Epithelial cell of esophagus (primary cell): ENCODE results near the gene VEGFA.

ENCODE experiments used
- DNase-seq: peaks from one replicate; pipeline ENCODE4 v3.0.0; 2010; ENCODE audit warnings: low read depth
- H3K4me3 ChIP-seq: 2 replicates; pipeline ENCODE4 v1.5.1; 2011; ENCODE audit warnings: mild to moderate bottlenecking, low read length, control low read depth
- TF ChIP-seq, protein P1 (sequence below): IDR thresholded peaks from 2 replicates; pipeline ENCODE4 v1.5.1; 2011; ENCODE audit warnings: low read depth, mild to moderate bottlenecking, low read length, control low read depth, inconsistent platforms; ENCODE audit not compliant: insufficient read depth; ENCODE audit errors: missing control alignments

Gene VEGFA

DNA sequence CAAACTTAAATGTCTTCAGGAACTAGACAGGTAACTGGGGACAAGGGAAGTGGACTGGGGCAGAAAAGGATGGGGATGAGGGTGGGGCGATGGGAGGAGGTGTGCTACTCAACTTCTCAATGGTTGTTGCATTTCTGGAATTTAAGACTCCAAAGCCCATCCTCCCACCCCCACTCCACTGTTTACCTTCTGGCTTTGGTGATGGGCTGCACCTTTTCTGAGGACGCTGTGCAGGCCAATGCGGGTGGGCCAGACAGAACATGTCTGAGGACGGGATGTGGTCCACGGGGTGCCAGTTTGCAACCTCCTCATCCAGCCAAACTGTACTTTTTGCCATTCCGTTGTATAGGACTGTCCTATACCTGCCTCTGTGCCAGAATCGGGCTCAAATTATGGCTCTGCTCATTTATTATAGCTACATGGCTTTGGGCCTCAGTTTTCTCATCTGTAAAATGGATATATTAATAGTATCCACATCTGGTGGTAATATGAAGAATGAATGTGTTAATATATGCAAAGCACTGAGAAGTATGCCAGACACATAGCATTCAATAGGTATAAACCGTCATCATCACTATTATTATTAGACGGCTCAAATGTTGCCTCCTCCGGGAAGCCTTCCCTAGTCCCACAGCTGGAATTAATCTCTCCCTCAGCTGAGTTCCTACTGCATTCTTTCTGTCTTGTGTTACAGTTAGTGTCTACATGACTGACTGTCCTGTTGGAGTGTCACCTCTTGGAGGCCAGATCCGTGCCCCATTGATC lies 31.0 kb upstream of the VEGFA start:
- TF ChIP-seq, protein P1, sequence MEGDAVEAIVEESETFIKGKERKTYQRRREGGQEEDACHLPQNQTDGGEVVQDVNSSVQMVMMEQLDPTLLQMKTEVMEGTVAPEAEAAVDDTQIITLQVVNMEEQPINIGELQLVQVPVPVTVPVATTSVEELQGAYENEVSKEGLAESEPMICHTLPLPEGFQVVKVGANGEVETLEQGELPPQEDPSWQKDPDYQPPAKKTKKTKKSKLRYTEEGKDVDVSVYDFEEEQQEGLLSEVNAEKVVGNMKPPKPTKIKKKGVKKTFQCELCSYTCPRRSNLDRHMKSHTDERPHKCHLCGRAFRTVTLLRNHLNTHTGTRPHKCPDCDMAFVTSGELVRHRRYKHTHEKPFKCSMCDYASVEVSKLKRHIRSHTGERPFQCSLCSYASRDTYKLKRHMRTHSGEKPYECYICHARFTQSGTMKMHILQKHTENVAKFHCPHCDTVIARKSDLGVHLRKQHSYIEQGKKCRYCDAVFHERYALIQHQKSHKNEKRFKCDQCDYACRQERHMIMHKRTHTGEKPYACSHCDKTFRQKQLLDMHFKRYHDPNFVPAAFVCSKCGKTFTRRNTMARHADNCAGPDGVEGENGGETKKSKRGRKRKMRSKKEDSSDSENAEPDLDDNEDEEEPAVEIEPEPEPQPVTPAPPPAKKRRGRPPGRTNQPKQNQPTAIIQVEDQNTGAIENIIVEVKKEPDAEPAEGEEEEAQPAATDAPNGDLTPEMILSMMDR: no peak
- DNase-seq: peak; percentile 52
- no peak overlapping the region for H3K4me3 ChIP-seq

DNA sequence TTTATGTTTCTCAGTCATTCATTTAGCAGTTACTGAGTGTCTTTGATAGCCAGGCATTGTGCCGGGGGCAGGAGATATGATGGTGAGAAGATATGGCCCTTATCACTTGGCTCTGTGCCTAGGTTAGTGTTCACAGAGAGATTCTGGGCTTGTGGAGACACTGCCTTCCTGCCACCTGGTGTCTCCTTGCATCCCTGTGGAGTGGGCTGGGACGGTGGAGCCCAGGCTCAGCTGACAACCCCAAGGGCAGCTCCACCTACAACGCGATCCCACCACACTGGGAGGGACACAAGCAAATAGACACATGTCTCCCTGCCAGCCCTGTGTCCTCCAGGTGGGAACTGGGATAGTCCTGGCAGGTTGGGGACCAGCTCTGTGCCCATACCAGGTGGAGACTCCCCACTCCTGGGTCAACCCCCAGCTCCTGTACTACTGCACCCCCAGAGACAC lies 30.3 kb upstream of the VEGFA start:
- TF ChIP-seq, protein P1: no peak
- no peak for DNase-seq

DNA sequence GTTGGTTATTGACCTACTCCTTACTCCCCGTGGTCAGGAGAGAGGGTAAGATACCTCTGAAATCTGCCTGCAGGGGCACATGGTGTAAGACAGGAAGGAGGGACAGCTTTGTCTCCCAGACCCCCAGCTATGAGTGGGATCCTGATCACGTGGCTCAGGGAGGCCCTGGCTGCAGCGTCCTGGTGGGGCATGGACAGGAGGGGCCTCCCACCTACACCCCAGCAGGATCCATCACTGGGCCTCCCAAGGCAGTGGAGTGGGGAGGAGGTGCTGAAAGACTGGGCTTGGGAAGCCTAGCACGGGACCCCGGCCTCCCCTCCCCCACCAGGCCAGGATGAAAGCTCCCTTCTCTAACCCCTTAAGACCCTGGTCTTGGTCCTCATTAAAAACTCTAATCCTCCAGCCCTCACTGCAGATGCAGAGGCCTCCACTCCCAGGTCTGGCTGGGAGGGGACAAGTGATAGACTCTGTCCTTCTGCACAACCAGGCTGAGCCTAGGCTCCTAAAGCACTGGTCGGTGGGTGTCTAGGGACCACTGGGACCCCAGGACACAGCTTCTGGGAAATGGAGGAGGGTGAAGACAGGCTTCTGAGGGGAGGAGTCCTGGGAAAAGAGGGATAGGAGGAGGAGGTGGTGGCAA lies 29.6 kb upstream of the VEGFA start:
- DNase-seq: no peak
- no peak overlapping the region for H3K4me3 ChIP-seq
- TF ChIP-seq, protein P1: no peak

More for the DNA sequence above, 30.3 kb upstream of the VEGFA start:
- H3K4me3 ChIP-seq: no peak overlapping the region

DNA sequence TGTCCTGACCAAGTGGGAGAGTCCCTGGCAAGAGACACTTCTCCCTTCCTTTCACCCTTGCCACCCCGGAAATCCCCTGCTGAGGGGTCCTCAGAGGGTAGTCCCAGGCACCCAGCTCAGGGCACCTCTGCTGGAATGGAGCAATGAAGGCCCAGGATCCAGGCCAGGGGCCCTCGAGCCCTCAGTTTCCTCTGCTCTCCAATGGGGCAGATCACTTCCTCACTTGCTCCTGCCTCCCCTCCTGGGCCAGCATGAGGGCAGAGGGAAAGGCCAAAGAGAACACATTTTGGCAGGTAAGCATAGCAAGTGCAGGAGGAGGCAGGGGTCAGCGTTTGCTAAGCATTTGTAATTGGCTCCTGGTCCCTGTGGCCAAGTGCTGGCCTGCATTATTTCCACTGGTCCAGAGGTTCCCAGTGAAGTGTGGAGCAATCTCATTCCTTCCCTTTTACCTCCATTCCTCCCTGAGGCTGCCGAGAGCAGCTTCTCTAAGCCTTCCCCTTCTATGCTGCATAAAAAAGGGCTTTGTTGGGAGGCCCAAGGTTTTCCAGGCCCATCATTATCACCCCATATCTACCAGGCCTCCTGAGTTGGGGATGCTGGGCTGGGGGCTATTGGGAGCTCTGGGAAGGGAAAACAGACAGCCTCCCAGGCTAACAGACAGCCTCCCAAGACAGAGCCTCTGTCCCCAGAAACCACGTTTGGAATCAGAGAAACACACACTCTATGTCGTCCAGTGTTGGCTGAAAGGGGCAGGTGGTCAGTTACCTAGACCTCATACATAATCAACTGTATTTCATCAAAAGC lies 28.8 kb upstream of the VEGFA start:
- DNase-seq: no peak
- TF ChIP-seq, protein P1: no peak
- no peak overlapping the region for H3K4me3 ChIP-seq

DNA sequence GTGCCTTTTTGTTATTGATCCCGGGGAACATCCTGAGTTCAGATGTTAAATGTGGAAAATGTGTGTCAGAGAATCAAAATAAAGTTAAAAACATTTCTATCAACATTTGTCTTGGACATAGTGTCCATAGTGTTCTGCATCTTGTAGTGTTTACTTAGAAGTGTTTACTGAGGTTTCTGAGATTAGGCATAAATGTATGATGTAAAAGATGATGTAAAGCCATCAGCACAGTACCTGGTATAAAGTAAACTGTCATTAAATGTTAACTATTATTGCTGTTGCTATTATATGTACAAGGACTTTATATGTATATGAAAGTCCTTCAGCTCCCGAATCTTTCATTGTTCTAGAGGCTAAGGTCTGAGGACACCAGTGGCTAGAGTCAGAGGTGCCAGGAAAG lies 28.2 kb upstream of the VEGFA start:
- TF ChIP-seq, protein P1: no peak
- DNase-seq: no peak
- H3K4me3 ChIP-seq: no peak overlapping the region

DNA sequence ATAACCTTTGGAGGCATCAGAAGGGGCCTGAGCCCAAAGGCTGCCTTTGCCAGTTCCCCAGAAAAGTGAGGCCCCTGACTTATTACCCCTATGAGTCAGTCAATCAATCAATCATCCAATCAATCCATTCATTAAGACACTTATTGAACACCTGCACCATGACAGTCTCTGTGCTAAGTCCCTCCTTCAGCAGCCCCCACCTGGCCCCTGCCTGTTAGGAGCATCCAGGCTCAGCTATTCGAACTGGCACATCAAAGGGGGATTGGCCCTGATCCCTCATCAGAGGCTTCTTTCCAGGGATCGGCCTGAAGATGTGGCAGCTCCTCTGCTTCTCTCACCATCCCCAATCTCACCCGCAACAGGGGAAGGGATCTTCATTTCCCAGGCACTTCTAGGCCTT lies 27.7 kb upstream of the VEGFA start:
- TF ChIP-seq, protein P1: no peak
- no peak for DNase-seq

More for the DNA sequence above, 27.7 kb upstream of the VEGFA start:
- H3K4me3 ChIP-seq: no peak overlapping the region
